NCI-H82 (cell line): ENCODE data around the gene SUSD3.

Experiments used
- DNase-seq: peaks from one replicate; lab custom pipeline; 2025; lab: John Stamatoyannopoulos, UW

The SUSD3 gene

DNA sequence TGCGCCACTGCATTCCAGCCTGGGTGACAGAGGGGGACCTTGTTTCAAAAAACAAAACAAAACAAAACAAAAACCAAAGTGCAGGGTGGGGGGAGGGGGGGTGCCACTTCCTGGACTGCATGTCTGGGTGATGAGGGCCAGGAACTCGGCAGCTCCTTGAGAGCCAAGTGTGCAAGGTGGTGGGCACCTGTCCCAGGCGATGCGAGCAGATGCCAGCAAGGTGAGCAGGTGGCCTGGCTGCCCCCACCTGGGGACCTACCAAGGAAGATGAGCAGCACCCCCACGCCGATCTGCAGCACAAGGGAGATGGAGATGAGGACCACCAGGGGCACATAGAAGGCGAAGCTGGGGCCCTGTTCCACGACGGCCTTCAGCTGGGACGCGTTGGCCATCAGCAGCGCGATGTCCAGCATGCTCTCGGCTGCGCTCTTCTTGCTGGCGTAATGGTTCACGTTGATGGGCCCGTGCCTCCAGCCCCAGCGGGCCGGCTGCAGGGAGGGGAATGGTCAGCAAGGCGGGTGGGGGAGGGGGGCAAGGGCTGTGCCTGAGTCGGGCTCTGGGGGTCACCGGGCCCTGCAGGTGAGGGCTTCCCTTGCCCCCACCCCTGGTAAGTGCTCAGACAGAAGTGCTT, 67.8 kb downstream of the SUSD3 start:
- no peak for DNase-seq

DNA sequence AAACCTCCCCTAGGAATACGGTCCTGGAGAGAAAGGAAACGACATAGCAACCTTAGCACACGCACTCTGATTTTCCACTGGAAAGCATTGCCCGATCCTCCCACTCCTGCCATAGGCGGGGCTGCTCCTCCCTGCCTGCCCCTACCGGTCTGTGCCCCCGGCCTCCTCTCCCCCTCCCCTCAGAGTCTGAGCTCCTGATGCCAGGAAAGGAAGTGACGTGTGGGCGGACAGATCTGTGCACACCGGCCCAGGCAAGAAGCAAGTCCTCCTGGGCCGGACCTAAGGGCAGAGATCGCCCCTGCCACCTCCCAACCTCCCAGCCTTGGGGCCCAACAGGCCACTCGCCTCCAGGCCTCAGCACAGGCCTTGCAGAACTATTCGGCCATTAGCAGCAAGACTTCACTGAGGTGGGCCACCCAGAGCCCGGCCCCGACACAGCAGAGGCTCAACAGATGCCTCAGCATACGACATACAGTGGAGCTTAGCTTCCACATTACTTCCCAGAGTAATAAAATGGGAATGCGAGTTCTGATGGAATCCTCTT, 68.4 kb downstream of the SUSD3 start:
- no peak for DNase-seq

DNA sequence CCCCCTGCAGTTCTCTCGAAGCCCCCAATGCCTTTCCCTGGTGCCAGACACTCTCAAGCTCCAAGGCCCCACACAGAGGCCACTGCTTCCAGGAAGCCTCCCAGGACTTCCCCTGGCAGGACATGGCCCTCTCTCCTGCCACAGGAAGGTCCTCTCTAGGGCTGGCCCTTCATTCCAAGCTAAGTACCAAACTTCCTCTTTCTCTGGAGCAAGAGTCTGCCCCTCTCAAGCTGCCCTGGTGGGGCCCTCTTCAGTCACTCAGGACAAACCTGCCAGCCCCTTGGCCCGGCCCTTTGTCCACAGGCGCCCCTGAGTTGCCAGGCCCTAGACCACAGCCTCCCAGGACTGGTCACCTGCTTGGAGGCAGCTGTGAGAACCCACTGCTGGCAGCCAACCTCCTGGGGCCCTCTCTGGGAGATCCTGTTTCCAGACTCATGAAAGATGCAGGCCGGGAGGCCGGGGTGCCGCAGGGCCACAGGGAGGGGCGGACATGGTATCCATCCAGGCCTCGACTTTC, 69.0 kb downstream of the SUSD3 start:
- DNase-seq, result no peak

DNA sequence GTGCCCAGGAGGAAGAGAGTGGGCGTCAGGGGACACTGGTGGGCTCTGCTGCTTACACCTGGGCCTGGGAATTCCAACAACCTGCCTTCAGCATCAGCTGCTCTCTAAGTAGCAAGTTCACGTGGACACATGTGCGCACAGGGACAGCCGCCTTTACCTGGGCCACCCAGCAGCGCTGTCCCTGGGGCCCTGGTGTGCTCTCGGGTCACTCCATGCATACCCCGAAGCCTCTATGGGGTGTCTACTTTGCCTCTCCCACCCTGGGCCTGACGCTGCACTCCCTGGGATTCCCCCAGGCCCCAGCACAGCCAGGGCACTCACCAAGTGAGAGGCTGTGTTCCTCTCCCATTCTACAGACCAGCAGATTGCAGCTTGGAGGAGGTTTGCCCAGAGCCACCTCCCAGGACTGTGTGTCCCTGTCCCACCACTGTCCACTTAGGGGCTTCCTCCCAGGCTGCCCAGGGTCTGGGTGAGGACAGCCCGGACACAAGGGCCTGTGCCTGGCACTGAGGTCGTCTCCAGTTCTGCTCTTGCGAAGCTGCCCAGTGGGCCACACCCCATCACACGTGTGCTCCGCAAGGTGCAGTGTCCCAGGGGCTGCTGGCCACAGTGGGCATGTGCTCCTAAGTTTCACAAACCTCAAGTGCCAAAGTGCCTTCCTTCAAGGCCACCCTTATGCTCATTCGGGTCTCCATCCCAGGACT, 69.7 kb downstream of the SUSD3 start:
- no peak for DNase-seq

DNA sequence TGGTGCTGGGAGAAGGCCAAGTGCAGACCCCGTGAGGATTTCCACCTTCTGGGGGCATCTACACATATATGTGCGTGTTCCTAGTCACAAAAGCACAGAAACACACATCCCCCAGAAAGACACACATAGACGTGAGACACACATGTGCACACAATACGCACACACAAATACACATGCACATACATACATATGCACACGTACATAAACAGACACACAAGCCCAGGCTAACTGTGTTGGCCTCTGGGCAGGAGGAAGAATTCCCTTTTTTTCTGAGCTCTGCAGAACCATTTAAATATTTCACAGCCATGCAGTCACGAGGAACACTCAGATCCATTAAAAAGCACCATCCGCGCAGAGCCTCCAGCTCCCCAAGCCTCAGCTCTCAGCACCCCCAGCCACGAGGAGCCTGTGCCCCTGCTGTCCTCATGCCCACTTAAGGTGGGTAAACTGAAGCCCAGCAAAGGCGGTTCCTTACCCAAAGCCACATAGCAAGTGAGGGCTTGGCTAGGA, 70.3 kb downstream of the SUSD3 start:
- DNase-seq, result no peak

DNA sequence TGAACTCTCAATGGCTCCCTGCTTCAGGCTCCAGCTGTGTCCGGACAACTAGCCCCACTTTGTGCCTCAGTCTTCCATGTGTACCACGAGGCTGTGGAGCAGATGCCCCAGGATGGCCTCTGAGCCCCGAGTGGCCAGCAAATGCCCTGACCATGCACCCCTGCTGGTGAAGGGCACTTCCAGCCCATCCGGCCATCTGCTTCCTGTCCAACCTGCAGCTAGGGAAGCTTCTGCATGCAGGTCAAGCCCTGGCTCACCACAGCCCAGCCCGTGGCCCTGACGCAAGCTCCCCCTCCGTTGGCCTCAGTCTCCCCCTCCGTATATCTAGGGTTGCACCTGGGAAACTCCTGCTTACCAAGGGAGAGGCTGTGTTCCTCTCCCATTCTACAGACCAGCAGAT, 70.8 kb downstream of the SUSD3 start:
- no peak for DNase-seq

DNA sequence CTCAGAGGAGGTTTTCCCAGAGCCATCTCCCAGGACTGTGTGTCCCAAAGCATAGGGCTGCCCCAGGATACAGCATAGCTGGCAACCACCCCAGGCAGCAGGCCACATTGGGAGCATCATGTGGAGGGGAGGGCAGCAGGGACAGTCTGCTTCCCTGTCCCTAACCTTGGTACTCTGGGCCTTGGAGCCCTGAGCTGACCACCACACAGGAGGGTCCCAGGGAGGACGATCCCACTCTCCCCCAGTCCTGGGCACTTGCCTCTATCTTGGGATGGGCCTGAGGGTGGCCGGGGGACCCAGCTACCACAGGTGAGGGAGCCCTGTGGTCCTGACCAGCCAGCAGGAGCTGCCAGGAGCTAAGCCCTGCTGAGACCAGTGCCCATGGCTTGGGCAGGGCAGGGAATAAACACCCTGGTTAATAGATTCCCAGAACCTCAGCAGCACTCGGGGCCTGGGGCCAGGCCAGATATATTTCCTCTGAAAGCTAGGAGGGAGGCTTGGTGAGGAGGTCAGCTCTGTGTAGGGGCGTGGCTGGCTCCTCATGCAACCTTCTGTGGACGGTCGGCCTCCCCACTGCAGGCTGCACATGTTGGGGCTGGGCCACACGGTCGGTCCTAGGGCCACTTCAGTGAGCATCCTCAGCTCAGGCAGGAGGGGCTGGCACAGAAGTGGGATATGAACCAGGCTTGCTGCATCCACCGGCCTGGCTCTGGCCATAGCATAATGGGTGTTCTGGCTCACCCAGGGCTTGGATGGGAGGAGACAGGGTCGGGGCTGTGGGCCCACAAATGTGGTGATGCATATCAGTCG, 71.4 kb downstream of the SUSD3 start:
- no peak for DNase-seq

DNA sequence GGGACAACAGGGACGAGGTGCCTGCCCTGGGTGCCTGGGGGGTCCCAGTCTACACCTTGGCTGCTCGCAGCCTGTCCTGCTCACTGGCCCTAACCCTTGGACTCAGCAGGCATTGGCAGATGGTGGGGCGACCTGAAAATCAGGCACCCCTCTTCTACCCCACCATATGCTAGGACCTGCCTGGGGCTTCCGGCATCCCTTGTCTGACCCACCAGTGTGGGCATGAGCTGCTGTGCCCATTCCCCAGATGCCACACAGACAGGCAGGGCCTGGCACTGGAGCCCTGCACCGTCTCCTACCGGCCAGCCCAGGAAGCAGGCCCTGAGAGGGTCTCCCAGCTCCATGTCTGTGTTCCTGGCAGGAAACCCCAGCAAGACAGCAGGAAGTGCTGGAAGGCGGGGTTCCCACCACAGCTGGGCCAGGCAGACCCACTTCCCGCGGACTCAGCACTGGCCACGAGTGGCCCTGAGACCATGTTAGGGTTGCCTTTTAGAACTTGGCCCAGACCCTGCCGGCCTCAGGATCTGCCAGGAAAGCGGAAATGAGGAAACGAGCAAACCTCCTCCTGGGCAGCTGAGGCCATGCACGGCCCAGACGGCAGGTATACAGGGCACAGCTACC, 72.5 kb downstream of the SUSD3 start:
- DNase-seq, result no peak

DNA sequence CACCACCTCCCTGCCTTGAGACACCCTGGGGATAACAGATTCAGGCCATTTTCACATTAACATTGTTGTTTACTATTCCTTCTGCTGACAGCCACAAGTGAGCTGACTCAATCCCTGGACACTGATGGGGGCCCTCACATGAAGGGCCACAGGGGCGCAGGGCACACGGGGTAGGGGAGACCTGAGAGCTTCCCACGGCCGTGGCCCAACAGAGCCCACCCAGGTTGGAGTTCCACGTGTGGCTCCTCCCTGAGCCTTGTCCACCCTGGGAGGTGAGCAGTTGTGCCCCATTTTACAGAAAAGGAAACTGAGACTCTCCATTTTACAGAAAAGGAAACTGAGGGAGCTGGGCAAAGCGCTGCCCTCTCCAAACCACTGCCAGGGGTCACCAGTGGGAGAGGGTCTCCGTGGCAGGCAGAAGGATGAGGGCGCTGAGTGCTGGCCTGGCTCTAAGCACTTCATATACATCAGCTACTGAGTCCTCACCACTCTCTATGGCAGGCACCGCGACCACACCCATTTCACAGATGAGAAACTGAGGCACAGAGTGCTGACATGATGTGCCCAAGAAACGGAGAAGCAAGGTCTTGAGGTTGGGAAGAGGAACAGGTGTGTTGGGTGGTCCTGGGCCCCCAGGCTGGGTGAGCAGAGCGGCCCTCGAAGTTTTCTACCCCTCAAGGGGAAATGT, 73.2 kb downstream of the SUSD3 start:
- no peak for DNase-seq

DNA sequence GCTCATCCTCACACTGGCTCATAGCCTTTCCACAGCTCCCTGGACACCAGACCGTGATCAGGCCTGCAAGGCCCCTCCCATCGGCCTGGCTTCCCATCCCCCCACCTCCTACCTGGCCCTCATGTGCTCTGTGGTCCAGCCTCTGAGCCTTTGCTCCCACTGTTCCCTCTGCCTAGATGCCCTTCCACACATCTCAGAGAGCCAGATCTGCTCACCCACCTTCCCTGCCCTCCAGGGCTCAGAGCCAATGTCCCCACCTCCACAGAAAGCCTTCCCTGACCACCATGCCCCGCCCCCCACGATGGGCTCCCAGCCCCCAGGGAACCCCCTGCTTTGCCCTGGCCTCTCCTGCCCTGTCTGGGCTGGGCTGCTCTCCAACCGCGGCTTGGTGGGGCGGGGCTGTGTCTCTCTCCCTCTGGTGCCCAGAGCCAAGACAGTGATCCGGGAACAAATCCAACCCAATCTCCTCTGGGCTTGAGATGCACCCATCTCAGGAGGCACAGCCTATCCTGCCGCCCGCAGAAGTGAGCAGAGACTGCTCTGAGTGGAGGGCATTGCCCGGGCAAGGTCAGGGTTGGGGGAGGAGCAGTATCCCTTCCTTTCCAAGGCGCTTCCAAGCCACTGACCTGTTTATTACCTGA, 73.9 kb downstream of the SUSD3 start:
- DNase-seq, result peak; percentile 31

DNA sequence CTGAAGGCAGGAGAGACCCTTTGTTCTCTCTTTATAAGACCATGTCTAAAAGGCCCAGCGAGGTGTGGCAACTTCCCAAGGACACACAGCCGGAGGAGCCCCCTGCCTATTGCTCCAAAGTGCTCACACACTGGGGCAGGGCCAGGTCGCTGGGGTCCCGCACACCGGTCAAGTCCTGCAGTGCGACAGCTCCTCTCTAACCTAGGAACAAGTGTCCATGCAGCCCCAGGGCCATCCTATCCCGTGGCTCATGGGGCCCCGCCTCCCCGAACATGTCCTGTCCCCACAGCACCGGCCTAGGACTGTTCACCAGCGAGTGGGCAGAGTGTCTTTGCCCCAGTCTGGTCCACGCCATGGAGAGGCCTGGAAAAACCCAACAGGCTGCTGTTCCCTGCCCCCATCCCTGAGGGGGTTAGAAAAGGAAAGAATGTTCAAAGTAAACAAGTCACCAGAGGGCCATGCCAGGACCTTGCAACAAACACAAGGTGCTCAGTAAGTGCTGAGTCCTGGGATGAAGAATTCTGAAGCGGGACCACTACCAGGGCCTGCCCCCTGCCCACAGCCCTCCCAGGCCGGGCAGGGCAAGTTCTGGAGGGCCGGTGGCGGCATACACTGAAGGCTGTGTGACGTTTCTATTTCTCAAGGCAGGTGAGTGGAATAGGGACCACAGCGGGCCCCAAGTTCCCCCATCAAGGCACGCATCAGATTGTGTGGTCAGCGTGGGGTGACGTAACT, 74.6 kb downstream of the SUSD3 start:
- DNase-seq, result no peak

DNA sequence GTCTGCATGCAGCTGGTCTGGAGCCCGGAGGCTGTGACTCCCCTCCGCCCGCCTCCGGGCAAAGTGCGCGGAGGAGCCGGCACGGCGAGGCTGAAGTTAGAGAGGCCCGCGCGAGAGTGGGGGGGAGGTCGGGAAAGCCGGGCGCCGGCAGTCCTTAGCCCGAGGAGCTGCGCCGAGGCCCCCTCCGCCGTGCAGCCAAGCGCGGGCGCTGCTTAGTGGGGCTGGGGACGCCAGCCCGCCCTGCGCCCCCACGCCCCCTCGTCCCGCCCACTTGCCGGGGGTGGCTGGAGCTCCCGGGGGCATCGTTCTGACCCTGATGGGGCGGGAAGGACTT, 75.1 kb downstream of the SUSD3 start:
- DNase-seq, result peak; percentile 49

DNA sequence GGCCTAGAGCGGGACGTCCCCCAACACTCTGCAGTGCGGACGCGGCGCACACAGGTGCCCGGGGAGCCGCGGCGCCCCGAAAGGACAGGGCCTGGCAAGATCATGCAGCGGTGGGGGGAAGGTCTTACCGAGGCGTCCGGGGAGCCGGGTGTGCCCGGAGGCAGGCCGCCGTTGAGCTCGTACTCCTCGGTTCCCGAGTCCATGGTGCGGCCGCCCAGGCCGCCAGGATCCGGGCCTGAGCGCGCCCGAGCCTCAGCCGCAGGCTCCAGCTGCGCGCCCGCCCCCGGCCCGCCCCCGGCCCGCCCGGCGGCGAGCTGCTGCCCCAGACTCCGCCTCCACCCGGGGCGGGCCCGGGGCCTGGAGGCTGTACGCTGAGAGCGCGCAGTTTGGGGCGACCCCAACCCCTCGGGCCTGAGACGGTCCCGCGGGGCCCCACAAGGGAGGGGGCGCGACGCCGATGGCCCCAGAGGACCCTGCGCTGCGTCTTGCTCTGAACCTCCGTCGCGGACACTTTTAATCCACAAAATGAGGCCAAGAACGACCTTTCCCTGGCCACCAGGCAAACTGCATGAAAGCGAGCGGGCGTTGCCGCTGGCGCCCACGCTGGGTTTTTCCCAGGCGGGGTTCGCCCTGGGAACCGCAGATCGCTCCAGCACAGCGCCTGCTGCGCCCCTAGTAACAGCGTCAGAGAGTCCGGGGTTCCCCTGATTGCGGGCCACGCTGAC, 75.7 kb downstream of the SUSD3 start, which contains the start of gene NINJ1:
Gene NINJ1, minus strand, starts transcription at position 237 of the 725 bp plus-strand sequence. Its CDS starts 34 bp downstream, at position 203.
- peak; percentile 71 for DNase-seq
